A549 treated with Mapracorat at 1 μM for 4 hours (cell line): ENCODE data around the gene PAM. TPM values are rescaled to one million over a fixed set of nuclear protein-coding genes. Genes with fewer than 3 reads are reported as not detected.

Experiments used
- total RNA-seq: library from RNA; stranded (reverse); fragments of 200-300 nt; extraction: Qiagen RNA extraction; gene quantifications from 5 replicates; pipeline ENCODE4 v1.2.3, GENCODE V29; 2022

Gene PAM
- 20.1 to 27.5 TPM (median 22.8 TPM) in 5 replicates for total RNA-seq

GRCh38 chr5:102754767-102755431 lies at the start of gene PAM:
Gene PAM (plus strand): TSS chr5:102755305. CDS start chr5:102866196, 110,891 bp downstream.

